HG03039 (cell line): ENCODE data around the gene CNOT6.
"Not testable (repeated sequence)": the region's sequence is repeated elsewhere in the genome, so short reads cannot be mapped to it uniquely, and the experiment has no call there.

Experiments
- ATAC-seq: cut with Tn5 transposase; IDR thresholded peaks from one replicate; pipeline ENCODE4 v1.9.1; 2021; ENCODE audit warnings: mild to moderate bottlenecking, moderate library complexity; ENCODE audit not compliant: unreplicated experiment

Gene CNOT6

GRCh38 chr5:180515974-180516373 is 21.8 kb downstream of the CNOT6 start:
- not testable (repeated sequence) for ATAC-seq

- ATAC-seq: no peak
Observed at GRCh38 chr5:180516440-180516839, 22.3 kb downstream of the CNOT6 start.

GRCh38 chr5:180519098-180519497 is 24.9 kb downstream of the CNOT6 start:
- no peak for ATAC-seq

- ATAC-seq: no peak
Observed at GRCh38 chr5:180521101-180521500, 26.9 kb downstream of the CNOT6 start.

GRCh38 chr5:180521591-180521990 is 27.4 kb downstream of the CNOT6 start:
- ATAC-seq: no peak

- ATAC-seq: no peak
Observed at GRCh38 chr5:180522330-180522729, 28.2 kb downstream of the CNOT6 start.

GRCh38 chr5:180523629-180524466 is 29.7 kb downstream of the CNOT6 start:
- ATAC-seq: no peak

GRCh38 chr5:180525399-180525798 is 31.2 kb downstream of the CNOT6 start:
- ATAC-seq: no peak

GRCh38 chr5:180526269-180526668 is 32.1 kb downstream of the CNOT6 start:
- ATAC-seq: no peak

- ATAC-seq: no peak
Observed at GRCh38 chr5:180527659-180528058, 33.5 kb downstream of the CNOT6 start.

- not testable (repeated sequence) for ATAC-seq
Observed at GRCh38 chr5:180531036-180531585, 36.9 kb downstream of the CNOT6 start.

- no peak for ATAC-seq
Observed at GRCh38 chr5:180532268-180532667, 38.1 kb downstream of the CNOT6 start.

- no peak for ATAC-seq
Observed at GRCh38 chr5:180533845-180534244, 39.7 kb downstream of the CNOT6 start.

GRCh38 chr5:180535573-180535972 is 41.4 kb downstream of the CNOT6 start:
- ATAC-seq: no peak

- ATAC-seq: no peak
Observed at GRCh38 chr5:180540050-180540694, 46.0 kb downstream of the CNOT6 start.

GRCh38 chr5:180541710-180542109 is 47.5 kb downstream of the CNOT6 start:
- no peak for ATAC-seq

GRCh38 chr5:180545248-180545647 is 51.1 kb downstream of the CNOT6 start:
- ATAC-seq: no peak

GRCh38 chr5:180548563-180548962 is 54.4 kb downstream of the CNOT6 start:
- no peak for ATAC-seq

GRCh38 chr5:180553530-180553929 is 59.4 kb downstream of the CNOT6 start:
- no peak for ATAC-seq

- no peak for ATAC-seq
Observed at GRCh38 chr5:180555168-180555921, 61.2 kb downstream of the CNOT6 start.

- ATAC-seq: no peak
Observed at GRCh38 chr5:180557217-180557809, 63.1 kb downstream of the CNOT6 start.
